Activated T-helper 9 cell treated with anti-CD3 and anti-CD28 coated beads, Interleukin-2, amount 50 U/mL, for 16 hours (primary cell): ENCODE measurements around the gene P3H4.
A peak's percentile ranks its signal among the peaks of the same experiment; 100 is the strongest.
"Not testable (repeated sequence)": the region's sequence is repeated elsewhere in the genome, so short reads cannot be mapped to it uniquely, and the experiment has no call there.

Experiments used
- DNase-seq: peaks from one replicate; pipeline ENCODE4 v3.0.0-alpha.2; 2020; ENCODE audit warnings: low read depth

P3H4 gene

DNA sequence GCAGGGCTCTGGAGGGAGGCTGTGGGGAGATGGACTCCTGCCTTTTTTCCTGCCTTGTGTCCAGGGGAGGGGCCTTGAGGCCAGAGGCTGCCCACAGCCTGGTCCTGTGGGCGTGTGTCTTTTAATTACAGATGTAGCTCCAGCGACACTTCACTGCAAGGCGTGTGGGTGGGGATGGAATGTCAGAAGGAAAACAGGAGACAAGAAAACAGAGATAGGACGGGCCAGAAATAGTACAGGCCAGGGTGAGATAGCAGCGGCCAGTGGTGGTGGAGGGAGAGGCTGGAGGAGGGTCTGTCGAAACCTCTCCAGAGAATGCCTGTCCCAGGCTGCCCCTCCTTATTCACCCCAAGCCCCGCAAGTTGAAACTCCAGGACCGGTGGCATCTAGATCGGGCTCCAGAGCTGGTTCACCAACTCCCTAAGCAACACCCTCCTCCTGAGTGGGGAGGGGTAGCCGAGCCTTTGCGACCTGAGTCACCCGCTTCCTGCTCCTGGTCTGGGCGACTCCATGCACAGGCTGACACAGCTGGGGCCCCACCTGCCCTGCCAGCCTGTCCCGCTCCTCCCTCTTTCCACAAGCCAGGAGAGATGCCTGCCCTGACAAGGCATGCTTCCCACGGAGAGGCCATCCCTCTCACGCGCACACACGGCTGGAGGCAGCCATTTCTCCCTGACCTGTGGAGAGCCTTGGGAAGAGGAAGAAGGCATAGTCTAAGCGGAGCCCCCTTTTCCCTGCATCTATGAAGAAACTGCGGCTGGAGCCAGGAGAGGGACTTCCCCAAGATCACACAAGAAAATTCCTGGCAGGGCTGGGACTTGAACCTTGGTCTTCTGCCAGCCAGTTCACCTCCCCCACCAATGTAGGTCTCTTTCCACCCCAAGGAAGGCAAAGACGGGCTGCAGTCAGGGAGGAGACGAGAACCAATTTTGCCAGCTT lies 18.6 kb downstream of the P3H4 start:
- DNase-seq: no peak

DNA sequence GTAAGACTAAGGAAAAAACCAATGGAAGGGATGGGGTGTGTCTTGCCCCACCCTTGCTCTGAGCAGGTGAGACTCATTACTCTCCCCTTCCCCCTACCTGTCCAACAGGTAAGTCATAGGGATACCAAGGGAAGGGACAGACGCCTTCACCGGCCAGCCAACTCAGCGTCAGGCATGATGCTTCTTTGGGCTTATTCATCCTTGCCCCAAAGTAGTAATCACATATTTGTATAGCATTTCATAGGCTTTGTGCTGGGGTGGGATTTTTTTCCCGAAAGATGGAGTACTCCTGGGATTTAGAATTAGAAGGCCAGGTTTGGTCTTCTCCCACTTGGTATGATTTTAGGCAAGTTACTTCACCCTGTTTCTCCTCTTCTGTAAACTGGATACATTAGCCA lies 24.7 kb downstream of the P3H4 start:
- no peak for DNase-seq

DNA sequence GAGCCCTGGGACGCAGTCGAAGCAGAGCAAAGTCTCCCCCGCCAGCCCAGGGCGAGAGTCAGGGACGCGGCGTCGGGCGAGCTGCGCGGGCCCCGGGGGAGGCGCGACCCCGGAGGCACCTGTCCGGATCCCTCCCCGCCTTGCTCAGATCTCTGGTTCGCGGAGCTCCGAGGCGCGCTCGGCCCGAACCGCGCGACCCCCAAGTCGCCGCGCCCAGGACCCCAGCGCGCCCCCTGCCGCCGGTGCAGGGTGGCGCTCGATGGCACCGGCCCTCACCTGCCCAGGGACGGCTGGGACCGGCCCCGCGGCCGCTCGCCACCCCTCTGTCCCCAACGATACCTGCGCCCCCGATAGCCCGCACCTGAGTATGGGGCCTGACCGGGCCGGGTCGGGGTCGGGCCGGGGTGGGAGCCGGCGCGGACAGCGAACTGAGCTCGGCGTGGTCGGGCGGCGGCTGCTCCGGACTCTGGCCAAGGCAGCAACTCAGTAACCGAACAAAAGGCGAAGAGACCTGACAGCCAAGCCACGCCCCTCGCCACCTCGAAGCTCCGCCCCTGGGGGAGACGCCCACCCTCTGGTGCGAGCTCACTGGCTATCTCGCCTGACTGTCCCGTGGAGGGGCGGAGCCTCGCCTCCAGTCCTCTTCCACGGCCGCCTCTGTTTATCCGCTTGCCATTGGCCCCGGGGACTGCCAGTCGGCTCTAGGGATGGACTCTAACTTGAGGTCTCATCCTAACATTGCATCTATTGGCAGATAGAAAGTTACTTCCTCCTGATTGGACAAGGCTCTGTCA lies 25.3 kb downstream of the P3H4 start, which contains the start of gene JUP:
Gene JUP, minus strand, starts transcription at position 485 of the 794 bp plus-strand sequence. CDS start 14,857 bp downstream, outside the sequence.
- DNase-seq: peak; percentile 78

DNA sequence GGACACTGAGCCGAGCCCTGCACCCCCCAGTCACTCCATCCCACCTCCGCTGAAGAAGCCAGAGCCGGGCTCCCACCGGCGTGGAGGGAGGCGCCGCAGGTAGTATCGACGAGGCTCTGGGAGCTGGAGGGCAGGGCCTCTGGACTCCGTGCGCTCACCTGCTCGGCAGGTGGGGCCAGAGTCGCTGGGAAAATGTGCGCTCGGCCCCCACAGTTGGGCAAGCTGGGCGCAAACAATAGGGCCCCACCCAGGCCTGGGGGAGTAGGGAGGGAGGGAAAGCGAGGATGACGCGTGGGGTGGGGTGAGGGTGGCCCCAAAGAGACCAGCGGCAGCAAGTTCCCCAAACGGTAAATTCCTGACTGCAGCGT lies 25.9 kb downstream of the P3H4 start:
- no peak for DNase-seq

DNA sequence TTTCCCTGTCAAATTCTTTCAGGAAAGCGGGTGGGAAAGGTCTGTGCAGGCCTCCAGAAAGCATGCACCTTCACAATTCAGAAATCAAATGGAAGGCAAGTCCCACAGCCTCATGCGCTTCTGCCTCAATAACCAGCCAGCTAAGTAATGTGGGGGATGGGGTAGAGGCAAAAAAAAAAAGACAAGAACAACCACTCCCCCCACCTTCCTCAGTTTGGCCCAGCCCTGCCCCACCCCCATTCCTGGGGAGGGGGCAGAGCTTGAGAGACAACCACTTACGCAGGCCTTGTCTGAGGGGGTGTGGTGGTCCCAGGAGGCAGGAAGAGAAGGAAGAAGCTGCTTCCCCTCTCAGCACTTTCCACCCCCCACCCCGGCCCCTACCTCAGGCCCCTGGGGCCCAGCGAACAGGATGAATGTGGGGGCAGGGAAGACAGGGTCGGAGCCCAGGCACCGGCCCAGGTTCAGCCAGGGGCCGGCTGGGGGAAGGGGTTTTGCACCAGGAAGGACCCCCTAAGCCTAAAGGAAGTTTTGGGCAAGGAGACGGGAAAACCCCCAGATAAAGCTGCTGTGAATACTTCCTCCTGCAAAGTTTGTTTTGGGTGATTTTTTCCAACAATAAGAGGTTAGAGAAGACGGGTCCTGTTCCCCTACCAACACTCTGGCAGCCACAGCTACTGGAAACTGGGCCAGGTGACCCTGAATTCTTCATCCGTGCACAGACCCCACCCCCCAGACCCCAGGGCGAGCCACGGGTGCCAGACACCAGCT lies 26.5 kb downstream of the P3H4 start:
- DNase-seq: no peak

DNA sequence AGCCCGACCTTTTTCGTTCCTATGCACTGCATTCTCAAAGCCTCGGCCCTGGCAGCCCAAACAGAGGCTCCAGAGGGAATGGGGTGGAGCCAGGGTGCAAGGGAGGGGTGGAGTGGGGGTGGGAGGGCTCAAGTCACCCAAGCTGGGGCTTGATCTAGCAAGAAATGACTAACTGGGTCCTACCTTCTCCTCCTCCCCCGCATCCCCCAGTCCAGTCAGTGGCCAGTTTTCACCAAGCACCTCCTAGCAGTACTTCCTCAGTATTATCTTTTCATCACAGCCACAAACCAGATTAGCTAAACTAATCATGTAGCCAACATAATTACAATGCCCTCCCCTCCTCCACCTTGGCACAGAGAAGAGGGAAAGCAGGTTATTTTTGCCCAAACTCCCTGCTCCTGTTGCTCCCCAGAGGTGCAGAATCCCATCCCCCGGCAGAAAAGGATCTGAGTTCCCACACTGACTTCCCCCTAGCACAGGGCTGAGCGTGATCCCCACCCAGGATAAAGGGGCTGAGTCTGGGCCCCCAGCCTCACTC lies 27.5 kb downstream of the P3H4 start:
- DNase-seq: no peak

DNA sequence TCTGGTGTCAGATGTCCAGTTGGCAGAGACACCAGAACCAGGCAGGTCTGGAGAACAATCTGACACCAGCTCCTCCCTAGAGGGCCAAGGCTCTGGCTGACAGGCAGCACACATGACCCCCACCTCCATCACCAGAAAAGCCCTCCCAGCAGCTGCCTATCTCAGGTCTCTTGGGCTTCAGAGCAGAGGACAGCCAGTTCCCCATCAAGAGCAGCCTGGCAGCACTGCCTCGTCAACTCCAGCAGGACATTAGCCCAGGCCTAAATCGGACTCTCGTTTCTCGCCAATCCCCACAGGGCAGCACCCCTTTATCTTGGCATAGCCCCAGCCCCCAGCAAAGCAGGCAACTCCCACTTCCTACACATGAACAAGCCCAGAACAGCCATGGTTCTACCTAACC lies 29.6 kb downstream of the P3H4 start:
- DNase-seq: no peak

DNA sequence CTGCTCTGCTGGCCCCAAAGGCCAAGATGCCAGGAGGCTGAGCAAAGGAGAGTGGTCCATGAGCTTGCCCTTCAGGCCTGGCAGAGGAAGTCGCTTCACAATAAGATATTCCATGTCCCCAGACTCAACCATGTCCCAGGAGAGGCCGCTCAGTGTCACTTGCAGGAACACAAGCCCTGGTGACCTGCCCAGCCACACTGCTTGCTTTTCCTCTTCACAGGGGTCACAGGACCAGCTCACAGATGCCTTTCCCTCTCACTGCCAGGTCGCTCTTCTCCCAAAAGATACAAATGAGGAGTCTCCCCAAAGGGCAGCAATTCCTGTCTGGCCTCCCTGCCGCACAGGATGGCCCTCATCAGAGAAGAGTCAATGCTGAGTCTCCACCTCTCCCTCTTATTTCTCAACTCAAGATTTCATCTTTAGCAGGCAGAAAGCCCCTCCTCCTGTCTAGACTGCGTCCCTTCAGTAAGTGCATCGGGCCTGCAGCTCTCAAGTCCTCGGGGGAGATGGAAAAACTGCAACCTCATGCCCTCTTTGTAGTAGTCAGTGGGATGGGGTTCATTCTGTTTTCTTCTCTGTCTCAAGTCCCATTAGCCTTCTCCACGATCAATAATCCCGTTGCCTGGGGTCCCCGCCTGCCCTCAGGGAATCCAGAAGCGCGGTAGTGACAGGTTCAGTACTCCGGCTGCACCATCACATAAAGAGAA lies 30.2 kb downstream of the P3H4 start:
- no peak for DNase-seq

DNA sequence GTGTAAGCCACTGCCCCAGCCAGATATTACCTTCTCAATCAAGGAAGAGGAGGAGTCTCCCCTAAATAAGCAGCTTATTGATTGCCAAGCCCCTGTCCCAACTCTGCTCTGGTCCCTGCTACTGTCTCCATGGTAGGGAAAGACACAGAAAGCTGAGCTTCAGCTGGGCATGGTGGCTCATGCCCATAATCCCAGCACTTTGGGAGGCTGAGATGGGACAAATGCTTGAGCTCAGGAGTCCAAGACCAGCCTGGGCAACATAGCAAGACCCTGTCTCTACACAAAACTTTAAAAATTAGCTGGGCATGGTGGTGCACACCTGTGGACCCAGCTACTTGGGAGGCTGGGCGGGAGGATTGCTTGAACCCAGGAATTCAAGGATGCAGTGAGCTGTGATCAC lies 31.8 kb downstream of the P3H4 start:
- no peak for DNase-seq

DNA sequence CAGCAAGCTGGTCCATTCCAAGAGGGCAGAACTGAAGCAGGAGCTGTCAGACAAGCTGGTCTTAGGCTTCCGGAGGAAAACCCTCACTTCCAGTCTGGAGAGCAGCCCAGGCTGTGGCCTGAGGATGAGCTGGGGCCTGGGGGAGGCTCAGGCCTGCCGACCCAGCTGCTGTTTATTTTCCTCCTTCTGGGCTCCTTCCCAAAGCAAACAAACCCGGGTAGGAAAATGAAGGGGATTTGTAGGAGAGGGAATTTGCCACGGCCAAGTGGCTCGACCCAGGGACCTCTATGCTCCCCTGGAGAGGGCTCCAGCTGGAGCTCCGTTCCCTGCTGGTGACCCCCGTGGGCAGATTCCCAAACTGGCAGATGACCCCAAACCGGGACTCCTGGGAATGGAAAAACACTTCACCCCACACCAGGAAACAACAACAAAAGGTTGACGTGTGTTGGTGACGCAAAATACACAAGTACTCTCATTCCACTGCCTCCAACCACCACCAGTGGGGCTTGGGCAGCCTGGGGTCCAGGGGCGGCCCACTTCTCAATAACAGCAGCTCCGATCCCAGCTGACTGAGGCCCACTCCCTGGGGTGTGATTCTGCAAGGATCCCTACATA lies 34.1 kb downstream of the P3H4 start:
- no peak for DNase-seq

DNA sequence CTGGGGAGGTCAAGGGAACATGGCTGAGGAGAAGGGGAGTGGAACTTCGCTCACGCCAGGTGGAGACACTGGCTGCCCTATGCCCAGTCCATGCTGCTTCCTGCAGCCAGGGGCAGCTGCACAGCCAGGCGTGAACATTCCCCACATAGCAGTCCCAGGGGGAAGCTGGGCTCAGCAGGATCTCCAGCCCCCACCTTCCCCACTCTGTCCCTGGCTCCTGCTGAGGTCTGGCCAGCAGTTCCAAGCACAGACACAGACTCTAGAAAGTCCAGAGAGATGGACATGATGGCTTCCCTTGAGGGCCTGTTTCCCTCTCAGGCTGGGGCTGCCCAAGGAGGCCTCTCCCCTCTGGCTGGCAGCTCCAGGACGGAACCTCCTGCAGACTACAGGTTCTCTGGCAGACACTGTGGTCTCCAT lies 34.6 kb downstream of the P3H4 start:
- no peak for DNase-seq

DNA sequence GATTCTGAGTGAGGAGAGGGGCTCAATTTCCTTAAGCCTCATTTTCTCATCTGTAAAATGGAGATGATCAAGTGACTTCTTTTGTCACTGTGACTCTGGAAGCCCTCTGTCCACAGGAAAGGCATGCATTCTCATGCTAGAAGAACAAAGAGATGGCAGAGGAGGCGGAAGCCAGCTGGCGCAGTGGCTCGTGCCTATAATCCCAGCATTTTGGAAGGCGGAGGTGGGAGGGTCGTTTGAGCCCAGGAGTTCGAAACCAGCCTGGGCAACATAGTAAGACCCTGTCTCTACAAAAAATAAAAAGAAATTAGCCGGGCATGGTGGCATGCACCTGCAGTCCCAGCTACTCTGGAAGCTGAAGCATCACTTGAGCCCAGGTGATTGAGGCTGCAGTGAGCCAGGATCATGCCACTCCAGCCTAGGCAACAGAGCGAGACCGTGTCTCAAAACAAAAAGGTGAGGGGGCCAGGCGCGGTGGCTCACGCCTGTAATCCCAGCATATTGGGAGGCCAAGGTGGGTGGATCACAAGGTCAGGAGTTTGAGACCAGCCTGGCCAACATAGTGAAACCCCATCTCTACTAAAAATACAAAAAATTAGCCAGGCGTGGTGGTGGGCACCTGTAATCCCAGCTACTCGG lies 35.4 kb downstream of the P3H4 start:
- DNase-seq: not testable (repeated sequence)

DNA sequence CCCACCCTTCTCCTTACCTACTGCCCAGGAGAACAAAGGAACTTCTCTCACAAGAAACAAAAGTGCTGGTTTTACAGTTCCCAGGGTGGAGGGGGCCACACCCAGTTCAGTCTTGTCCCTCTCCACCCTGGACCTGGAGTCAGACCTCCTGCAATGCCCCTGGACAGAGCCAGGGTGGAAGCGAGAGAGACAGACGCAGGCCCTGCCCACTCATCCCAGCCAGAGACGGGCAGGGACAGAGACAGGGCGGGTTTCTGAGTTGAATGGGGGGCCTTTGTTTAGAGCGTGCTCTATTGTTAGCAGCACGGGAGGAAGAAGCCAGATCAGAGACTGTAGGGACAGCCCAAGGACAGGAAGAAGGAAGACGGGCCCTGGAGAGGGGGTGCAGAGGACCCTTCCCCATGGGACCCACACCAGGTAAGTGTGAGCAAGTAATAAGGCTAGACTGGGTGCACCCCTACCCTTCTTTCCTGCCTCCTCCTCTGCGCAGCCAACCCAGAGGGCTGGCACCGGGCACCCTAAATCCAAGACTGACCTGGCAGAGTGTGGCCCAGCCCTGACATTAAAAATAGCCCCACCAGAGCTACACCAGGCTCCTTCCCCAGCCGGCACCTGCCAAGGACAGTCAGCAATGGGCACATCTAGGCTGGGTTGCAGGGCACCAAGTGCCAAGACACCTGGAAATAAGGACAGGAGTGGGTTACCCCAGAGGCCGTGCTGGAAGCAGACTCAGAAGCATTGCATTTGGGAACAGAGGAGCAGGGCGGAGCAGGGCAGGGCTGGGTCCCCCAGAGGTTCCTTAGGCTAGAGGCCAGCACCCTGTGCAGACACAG lies 36.1 kb downstream of the P3H4 start:
- DNase-seq: no peak

DNA sequence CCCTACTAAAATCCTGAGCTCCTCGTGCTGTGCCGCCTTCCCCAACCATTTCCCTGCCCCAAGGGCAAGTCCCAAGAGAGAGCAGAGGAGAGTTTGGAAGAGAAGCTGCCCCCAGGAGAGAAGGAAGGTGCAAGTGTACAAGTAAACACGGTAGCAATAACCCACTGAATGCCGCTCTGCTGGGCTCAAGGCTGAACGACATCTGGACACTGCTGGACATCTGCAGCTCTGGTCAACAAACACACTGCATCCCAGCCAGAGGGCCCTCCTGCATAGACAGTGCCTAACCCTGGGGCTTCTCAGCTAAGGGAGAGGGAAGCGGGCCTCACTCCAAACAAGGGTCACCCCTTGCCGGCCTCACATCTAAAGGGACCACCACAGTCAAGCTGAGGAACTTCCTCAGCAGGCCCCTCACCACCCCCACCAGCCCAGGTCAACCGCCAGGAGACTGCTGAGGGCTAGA lies 38.0 kb downstream of the P3H4 start:
- no peak for DNase-seq

DNA sequence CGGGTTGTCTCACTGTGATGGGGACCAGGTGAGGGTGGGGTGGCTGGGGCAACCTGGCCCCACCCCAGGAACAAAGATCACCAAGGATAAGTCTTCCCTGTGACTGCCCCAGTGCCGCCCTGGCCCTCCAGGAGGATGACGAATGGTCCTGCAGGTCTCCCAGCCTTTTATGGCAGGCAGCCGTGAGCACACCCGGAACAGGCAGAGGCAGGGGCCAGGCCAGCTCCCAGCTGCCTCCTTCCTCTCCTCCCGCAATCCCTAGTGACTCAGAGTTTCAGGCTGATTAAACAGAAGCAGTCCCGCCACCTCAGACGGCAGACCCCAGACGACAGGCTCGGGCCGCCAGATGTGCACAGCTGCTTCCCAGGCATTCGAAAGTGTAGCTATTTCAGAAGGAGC lies 38.6 kb downstream of the P3H4 start:
- no peak for DNase-seq

DNA sequence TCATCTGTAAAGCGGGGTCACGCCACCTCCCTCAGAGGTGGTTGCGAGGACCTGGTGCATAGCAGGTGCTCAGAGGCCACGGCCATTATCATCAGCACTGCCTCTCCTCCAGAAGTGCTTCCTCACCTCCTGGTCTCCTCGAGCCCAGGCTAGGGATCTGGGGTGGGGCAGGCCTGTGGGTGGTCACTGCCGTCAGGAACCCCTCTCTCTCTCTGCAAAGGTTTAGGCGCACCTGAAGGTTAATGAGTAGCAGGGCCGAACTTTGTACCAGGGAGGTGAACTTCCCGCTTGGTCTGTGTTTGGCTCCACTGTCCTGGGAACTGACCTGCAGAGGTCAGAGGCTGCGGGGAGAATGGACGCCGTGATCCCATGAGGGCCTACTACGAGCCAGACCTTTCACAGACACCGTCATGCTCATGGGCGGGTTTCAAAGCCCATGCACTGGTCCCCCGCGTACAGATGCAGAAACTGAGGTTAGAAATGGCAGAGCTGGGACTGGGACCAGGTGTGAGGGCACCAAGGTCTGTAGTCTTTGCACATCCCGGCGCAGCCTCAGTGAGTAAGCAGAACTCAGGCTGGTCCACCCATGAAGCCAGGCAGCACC lies 39.1 kb downstream of the P3H4 start:
- DNase-seq: no peak

DNA sequence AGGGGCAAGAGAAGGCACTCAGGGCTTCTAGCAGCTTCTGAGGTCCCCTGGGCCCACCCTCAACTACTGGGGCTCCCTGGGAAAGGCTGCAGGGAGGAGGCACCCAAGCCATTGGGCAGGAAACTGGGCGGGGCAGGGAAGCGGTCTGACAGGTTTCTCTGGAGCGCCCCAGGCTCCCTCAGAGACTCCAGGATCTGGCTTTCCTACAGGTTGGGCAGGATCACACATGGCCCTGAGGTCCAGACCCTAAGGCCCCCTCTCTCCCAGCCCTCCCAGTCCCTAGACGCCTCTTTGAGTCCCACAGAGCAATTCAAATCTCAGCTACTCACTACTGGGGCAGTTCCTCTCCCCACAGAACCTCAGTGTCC lies 39.5 kb downstream of the P3H4 start:
- no peak for DNase-seq

DNA sequence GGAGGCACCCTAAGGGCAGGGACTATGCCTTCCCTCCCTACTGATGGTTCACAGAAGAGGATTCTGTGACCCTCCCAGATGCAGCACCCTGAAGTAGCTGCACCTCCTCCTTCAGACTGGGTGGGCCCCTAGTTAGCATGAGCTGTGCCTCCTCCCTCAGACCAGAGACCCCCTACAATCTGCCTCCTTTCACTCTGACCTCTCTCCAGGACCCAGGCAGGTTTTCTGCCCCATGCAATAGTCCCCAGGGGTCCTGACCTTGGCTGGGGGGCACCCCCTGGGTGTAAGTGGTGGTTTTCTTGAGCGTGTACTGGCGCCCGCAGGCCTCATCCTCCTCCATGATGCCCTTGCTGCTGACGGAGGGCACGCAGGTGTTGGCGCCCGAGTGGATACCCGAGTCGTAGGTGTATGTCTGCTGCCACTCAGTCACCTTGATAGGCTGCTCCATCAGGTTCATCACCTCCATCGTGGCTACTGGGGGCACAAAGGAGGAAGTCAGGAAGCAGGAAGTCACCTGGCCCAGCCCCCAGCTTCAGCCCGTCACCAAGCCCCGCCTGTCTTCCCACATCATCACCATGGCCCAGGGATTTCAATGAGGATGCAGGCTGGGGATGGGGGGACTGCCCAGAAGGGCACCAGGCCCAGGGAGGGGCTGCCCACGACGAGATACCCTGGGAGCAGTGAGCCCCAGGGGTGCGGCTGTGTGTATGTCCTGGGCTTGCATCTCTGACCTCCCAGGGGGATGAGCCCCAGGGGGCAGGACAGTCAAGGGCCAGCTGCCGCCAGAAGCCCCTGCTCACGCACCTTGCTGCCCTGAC lies 40.2 kb downstream of the P3H4 start:
- DNase-seq: no peak
